Raji (cell line): Measurements from ENCODE around the gene LRRC47.

ENCODE experiments used
- POLR2A ChIP-seq: IDR thresholded peaks from 2 replicates; pipeline ENCODE4 v1.6.1; 2011; ENCODE audit warnings: low read depth, low read length, control low read depth; ENCODE audit not compliant: insufficient read depth

Gene LRRC47

GRCh38 chr1:3790500-3790923, 5.8 kb downstream of the LRRC47 start:
- no peak for TF ChIP-seq POLR2A

GRCh38 chr1:3789421-3790300, 6.6 kb downstream of the LRRC47 start:
- no peak for TF ChIP-seq POLR2A

GRCh38 chr1:3788756-3789420, 7.4 kb downstream of the LRRC47 start:
- TF ChIP-seq POLR2A: no peak

GRCh38 chr1:3787745-3788605, 8.3 kb downstream of the LRRC47 start:
- TF ChIP-seq POLR2A: no peak

GRCh38 chr1:3787349-3787715, 9.0 kb downstream of the LRRC47 start:
- no peak for TF ChIP-seq POLR2A

GRCh38 chr1:3786468-3787348, 9.6 kb downstream of the LRRC47 start:
- no peak for TF ChIP-seq POLR2A

- TF ChIP-seq POLR2A: no peak
These were observed 10.7 kb downstream of the LRRC47 start for GRCh38 chr1:3785456-3786157.

GRCh38 chr1:3785045-3785444, 11.3 kb downstream of the LRRC47 start:
- TF ChIP-seq POLR2A: no peak

- no peak for TF ChIP-seq POLR2A
These were observed 12.4 kb downstream of the LRRC47 start for GRCh38 chr1:3783651-3784474.

GRCh38 chr1:3780901-3781300, 15.4 kb downstream of the LRRC47 start:
- TF ChIP-seq POLR2A: no peak

- TF ChIP-seq POLR2A: no peak
These were observed 16.3 kb downstream of the LRRC47 start for GRCh38 chr1:3779912-3780416.

- no peak for TF ChIP-seq POLR2A
These were observed 16.9 kb downstream of the LRRC47 start for GRCh38 chr1:3779265-3779911.

GRCh38 chr1:3778590-3779264, 17.6 kb downstream of the LRRC47 start:
- TF ChIP-seq POLR2A: no peak
